GM21447 (cell line): ENCODE measurements around the gene STRA8.

Experiments used
- ATAC-seq: cut with Tn5 transposase; IDR thresholded peaks from one replicate; pipeline ENCODE4 v1.9.1; 2021; ENCODE audit not compliant: unreplicated experiment

The STRA8 gene, protein sequence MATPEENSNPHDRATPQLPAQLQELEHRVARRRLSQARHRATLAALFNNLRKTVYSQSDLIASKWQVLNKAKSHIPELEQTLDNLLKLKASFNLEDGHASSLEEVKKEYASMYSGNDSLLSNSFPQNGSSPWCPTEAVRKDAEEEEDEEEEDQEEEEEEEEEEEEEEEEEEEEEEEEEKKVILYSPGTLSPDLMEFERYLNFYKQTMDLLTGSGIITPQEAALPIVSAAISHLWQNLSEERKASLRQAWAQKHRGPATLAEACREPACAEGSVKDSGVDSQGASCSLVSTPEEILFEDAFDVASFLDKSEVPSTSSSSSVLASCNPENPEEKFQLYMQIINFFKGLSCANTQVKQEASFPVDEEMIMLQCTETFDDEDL

DNA sequence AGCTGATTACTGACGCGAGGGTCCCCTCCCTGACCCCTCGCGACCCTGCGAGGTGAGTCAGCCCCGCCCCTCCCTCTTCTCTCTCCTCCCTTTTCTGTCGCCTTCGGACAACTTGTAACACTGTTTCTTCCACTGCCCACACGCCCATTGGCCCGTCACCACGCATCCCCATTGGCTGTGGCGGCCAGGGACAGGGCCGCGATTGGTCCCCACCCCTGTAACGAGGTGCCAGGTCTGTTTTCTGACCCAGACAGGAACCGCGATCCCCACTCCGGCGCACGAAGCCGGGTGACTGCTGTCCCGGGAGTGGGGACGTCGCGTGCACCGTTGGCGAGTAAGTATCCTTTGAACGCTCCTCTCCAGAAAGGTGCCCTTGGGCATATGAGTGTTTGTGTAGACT is at the start of gene STRA8:
Gene STRA8, plus strand, starts transcription at position 269 of the 400 bp plus-strand sequence. CDS start 6,687 bp downstream, outside the sequence.
- ATAC-seq: no peak

DNA sequence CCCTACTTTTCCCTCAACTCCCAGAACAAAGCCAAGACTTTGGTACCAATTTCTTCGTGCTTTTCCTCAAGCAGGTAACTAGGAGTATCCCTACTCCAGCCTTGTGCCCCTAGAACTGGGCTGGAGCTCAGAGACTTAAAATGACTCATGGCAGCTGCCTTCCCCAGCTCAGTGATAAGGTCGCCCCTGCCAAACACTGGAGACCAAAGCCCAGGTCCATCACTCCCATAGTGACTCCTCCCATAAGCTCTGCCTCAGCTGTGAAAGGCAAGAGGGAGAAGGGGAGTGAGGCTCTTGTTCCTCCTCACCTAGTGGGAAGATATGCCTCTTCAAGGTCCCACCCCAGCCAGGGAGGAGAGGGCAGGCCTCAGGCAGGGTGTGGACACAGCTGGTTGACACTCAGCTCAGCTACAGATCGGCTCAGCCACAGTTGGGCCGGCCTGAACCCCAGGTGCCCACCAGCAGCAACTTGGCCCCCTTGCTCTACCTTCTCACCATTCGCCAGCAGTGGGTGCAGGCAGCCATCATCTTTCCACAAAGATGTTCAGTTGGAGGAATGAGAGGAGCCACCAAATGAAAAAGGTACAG is 49.3 kb upstream of the STRA8 start:
- ATAC-seq: no peak

DNA sequence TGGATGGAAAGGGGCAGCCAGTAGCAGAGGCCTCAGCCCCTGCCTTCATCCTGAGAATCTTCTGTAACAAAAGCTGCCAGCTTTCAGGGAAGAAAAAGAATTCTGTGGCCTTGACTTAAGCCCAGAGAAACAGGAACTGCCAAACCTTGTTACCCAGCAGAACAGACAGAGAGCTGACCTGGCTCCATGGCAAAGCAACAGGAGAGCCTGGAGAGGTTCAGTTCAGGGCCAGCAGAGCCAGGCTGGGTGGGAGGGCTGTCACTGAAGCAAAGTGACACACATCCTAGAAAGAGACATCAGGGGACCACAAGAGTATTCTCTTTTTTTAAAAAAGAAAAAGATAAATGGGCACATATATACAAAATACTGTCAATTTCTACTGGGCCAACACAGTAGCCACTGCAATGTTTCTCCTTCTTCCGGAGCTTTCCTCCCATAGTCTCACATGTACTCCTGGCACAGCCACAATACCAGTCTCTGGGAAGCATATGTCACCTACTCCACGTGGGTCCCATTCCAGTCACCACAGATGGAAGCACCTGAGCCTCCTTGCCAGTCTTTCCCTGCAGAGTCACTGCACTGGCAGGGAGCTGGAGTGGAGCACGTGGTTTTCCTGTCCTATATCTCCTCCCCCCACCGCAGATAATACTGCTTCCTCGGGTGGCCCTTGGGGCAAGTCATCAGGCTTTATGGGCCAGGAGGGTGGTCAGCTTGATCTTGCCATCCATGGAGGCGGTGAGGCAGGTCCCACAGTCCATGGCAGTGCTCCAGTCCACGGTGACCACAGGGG is 48.0 kb upstream of the STRA8 start:
- no peak for ATAC-seq

DNA sequence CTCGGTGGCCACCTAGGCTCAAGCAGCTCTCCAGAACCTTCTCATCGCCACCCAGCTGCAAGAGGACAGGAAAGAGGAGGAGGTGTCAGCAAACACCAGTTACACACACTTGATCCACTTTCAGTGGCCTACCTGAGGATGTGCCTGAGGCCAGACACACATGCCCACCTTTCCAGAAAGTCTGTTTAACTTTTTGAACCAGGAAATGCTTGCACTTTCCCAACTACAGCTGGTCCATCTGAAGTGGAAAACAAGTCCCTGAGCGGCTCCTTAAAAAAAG is 47.4 kb upstream of the STRA8 start:
- ATAC-seq: no peak

DNA sequence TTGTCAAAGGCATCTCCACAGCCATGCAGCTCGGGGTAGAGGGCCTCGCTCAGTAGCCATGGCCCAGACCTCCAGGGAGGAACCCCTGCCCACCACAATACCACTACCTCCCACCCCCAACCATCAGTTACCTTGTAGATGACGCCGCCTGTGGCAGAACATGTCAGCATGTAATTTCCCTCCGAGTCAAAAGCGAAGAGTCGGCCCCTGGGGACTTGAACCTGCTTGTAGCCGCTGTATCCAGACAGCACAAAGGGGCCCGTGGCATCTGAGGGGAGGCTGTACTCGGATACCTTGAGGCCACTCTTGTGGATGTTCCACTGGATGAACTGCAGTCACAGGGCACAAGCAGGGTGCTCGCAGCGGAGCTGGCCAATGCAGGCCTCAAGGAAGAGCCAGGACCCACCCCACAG is 46.8 kb upstream of the STRA8 start:
- ATAC-seq: peak; percentile 62

DNA sequence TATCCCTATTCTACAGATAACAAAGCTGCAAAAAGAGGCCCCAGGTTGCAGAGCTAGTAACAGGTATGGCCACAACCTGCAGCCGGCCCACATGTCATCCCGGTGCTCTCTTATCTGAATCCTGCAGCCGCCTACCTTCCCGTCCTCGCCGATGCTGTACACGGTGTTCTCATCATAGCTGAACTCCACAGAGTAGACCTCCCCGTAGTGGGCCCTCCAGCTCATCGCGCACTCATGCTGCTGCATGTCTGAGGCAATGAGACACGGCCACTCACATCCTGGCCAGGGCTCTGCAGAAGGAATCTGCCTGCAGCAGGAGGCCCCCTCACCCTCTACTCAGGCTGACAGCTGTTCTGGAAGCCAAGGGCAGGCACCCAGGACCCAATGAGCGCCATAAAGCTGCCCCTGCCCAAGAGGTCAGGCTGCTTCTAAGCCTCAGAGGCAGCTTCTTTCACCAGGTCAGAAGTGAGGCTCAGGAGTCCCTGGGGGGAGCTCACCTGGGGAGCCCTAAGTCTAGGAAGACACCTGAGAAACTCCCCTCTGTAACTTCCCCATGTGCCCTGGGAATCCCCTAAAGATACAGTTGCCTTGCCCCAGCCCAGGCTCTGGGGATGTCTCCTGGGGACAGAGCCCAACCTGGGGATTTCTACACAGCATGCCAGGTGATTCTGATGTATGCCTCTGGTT is 45.2 kb upstream of the STRA8 start:
- peak; percentile 41 for ATAC-seq

DNA sequence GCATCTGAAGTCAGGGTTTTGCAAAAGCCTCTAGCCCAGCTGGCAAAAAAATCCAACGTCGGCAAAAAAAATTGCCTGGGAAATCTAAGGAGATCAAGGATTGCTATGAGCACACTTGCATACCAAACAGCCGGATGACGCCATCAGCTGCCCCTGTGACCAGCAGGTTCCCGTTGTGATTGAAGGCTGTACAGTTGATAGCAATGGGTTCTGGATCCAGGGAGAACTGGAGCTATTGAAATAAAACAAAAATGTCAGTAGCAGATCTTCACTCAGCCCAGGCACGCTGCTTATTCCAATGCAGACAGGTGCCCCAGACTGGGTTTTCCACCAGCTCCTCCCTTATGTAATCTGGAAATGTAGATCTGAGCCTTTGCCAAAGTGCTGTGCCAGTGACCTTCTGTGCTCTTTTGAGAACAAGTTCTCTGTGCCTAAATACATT is 44.4 kb upstream of the STRA8 start:
- no peak for ATAC-seq

DNA sequence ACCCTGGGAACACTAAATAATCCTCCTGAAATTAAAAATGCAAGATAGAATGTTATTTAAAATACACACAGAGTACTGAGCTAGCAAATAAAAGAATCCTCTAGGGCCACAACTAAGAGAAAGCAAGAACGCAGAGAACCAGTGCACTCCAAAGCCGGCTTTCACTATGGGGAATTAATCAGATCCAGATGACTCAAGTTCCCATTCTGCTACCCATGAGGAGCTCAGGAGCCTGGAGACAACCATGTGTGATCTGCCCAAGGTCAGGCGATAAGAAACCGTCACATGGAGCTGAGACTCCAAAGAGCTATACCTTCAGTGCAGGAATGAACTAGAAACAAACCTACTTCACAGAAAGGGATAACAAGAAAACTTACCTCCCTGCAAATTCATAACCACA is 43.7 kb upstream of the STRA8 start:
- ATAC-seq: no peak

DNA sequence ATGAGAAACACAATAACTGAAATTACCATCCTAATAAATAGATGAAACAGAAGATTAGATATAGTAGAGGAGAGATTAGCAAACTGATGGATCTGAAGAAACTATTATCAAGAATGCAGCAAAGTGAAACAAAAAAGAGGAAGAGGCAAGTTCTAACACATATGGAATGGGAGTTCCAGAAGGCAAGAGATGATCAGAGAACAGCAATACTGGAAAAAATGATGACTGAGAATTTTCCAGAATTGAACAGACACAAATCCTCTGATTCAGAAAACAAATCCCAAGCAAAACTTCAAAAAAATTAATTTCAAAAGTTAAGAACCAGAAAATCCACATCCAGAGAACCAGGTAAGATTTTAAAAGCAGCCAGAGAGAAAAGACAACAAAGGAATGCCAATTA is 42.9 kb upstream of the STRA8 start:
- ATAC-seq: no peak

DNA sequence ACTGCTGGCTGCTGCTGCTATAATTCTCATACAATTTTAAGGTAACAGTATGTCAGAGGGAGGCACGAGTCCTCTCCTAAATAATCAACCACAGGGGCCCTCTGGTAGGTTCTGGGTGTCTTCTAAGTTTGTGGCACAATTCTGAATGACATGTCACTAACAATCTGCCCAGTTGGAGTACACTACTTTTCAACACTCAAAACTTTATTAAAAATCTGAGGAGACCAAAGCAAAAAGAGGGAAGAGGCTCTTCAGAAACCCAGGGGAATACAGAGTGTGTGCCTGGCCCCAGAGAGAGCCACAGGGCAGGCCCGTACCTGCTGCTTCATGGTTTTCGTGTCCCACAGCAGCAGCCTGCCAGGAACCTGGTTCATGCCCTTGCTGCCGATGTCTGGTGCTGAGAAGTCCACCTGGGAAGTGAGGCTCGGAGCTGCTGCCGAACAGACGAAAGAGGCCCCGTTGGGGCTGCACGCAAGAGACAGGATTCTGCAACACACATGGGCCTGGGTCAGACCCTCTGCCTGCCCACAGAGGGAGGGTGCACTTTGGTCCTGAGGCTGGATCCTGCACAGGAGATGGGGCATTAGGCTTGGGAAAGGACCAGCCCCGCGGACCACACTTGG is 40.6 kb upstream of the STRA8 start:
- ATAC-seq: no peak

DNA sequence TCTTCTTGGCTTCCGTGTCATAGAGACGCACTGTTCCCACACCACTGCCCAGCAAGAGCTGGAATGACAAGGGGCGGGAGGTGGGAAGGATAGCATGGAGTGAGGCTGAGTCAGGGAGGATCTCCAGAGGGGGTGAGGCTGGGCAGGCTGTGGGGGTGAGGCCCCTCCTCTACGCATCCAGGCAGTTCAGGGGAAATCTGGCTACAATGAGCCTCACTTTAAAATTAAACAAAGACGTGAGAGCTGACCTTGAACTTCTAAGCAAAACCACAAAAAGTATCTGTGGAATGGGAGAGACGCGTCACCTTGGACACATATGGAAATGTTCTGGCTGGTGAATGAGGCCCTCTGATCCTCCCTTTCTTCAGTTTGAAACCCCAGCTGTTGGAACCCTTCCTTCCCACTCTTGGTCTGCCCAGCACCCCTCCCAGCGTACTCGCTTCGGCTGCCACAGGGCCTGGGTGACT is 40.0 kb upstream of the STRA8 start:
- ATAC-seq: no peak

DNA sequence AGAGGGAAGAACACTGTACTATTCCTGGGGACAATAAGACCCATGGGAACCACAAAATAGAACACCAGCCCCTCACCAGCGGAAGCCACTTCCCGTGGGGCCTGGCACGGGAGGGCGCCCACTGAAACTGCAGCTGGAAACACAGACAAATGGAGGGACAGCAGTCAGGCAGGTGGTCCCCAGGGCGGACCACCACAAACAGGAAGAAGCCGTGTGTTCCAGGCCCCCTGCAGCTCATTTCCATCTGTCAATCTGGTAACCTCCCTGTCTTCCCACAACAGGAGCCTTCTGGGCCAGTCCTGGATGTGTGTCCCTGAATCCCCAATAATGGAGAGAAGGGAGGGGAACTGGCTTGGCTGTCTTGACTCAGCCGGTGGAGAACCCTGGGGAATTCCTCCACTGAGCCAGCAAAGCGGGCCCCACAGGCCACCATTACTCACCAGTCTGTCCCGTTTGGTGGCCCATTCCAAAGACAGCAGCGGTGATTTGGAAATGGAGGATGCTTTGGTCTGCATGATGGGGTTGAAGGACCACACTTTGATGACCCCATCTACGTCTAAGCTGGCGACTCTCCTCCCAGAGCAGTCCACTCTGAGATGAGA is 39.0 kb upstream of the STRA8 start:
- no peak for ATAC-seq

DNA sequence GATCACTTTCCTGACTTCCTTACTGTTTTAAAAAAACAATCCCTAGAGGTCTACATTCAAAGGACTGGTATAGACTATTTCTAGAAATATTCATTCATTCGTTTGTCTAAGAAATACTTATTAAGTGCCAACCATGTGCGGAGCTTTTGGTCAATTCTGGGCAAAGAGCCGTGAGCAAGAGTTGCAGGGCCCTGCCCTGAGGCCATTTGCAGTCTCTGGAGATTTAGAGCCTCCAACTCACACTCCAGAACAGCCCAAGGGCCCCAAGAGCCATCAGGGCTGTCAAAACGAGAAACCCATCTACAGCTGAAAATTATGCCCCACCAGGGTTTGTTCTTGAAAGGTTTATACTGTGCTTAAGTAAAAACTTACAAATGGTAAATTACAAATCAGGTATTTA is 38.5 kb upstream of the STRA8 start:
- ATAC-seq: no peak

DNA sequence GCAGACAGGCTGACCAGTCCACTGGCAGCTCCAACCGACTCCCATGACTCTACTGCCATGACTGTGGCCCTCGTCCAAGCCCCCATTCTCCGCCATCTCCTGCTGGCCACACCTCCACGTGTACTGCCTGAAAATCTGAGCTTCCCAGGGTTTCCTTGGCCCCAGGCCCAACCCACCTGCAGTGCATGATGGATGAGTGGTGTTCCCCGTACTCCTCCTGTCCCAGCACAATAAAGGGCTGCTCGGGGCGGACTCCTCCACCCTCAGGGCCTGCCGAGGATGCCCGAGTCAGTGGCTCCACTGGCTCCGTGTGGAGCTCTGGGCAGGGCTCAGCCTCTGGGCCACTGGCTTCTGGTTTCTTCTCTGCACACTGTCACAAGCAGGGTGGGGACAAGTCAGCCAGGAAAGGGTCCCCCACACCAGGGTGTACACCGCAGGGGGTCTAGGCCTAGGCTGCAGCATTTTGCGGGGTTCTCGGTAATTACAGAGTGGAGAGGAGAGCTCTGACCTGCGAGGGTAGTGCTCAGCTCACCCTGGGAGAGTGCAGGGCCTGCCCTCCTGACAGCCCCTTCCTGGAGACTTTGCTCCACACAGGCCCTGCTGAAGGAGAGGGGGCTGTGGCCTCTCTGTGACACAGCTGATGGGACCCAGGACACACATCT is 37.5 kb upstream of the STRA8 start:
- no peak for ATAC-seq

DNA sequence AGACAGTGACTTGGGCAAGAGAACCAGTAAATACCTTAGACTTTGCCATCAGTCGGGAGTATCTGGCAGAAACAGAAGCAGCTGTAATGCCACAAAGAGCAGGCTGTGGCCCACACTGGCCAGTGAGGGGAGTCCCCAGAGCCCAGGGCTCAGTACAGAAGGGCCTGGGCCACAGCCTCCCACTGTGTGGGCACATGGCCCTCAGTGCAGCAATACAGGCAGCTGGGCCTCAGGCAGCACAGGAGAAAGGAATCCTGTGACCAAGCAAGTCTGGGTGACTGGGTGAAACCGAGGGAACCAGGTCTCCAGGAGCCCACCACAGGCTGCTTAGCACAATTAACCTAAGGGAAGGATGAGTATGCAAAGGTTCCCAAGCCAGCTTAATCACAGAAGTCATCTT is 36.3 kb upstream of the STRA8 start:
- no peak for ATAC-seq

DNA sequence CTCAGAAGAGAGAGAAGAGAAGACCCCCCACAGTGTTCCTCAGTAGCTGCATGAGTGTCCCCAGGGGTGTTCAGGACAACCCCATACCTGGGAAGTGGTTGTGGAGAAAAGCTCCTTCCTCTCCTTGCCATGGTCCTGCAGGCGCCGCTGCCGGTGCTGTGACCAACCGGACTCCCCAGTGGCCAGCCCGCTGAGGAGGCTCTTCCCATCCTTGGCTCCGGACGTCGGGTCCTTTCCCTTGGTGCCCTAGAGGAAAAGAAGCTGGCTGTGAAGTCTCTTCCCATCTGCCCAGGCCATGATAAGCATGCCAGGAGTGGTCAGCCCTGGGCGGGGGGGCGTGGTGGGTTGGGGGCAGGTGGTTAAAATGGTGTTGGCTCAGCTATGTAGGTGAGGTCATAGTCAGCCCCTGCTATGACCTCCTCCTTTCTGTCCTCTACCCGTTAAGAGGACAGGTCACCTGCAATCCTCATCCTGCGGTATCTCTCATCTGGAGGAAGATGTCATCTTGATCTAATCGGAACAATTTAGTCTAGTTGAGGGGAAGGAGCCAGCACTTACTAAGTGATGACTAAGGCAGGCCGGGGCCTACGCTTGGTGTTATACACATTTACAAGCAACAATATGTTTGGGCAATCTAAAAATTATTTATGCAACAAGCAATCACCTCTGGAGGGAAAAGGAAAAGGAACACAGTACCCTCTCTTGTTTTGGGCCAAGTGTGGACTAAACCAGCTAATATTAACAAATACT is 35.6 kb upstream of the STRA8 start:
- ATAC-seq: no peak

DNA sequence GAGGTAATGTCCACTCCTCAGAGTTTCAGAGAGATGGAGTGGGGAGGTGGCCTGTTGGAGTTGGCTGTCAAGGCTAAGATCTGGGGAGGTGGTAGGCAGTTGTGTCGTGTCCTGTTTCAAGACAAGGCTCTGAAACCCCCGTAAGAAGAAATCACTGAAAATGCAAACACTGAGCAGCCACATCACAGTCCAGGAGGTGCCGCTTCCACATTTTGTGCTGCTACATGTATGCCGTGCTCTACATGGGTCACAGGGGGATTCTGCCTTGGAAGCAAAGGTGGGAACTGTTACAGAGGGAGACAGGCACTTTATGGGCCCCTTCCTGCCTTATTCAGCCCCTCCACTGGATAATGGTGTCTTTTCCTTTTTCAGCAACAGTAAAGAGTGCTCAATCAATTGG is 34.2 kb upstream of the STRA8 start:
- no peak for ATAC-seq

DNA sequence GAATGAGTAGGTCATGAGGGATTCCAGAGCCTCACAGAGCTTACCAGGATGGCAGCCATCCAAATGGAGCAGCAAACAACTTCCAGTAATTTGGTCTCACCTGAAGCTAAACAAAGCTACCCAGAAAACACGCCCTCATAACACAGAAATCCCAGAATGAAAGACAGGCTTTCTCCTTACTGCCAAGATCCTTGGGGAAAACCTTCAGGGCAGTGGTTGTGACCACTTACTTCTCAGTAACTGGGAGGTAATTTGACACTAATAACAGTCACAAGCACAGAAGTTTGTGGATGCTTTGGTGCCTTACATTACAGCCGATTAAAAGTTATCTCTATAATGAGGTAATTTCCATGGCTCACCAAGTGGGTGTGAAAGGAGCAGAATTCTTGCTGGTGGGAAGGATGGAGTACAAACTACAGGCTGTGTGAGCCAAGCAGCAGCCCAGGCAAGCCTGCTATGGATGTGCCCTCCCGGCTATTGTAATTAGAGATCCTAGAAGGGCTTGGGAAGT is 32.8 kb upstream of the STRA8 start:
- no peak for ATAC-seq

DNA sequence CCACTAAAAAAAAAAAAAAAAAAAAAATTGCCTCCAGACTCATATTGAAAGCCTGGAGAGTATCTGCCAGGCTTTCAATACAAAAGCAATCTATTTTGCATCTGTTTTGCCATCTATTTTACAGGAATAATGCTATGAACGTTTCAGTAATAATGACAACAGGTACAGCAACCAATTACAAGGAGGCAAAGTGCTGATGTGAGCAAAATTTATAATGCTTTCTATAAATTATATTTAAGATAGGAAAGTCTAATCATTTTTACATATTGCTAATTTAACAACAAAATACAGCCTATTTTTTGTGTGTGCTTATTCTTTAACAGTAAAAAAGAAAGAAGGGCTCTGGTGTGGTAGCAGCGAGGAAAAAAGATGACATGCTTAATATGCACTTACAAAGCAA is 32.3 kb upstream of the STRA8 start:
- ATAC-seq: no peak
